ENCODE results near the gene MTRF1L. TPM values are rescaled to one million over a fixed set of nuclear protein-coding genes. Genes with fewer than 3 reads are reported as not detected.

MTRF1L gene
- total RNA-seq (2014; rRNA removed; shearing (Covaris generic); ENCODE audit: low replicate concordance) = 17.4 and 23.2 TPM in 2 replicates

DNA sequence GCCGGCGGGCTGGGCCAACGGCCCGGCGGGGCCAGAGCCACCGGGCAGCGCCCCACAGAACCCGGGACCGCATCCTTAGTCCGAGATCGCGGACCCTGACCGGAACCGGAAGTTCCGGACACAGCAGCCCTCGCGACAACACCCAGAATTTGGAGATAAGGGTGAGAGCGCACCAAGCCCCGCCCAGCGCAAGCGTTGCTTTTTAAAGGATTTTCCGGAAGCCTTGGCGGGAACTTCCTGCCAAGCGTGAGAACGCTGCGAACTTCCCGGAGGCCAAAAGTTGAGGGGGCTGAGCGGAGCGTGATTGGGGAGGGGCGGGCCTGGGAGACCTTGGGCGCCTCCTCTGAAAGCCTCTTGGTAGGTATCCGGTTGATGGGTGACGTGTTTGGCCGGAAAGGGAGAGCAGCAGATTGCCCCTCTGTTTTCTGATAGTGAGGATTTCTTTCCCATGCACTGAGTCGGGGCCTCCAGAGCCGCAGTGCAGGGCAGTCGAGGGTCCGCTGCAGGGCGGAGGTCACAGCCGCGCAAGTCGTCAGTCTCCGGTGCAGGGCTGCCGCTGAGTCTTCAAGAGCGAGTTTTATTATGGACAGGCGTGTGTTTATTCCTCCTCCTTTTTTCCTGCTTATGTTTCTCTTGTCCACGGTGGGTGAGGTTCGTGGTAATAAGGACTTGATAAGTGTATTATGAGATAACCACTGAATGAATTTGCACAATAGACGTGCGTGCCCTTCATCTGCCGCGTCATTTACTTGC lies at the start of gene MTRF1L:
TSS of gene MTRF1L (minus strand) at position 97 of the 753 bp plus-strand sequence. CDS start at position 73, 24 bp downstream.
- Histone ChIP-seq H3K4me2 (ENCODE audit: low read depth, low read length, poor library complexity, severe bottlenecking) (peak within 1 kb of the TSS; percentile 83), H2AFZ (ENCODE audit: low read length) (peak within 1 kb of the TSS; percentile 29; the same call in 1 of the 2 replicates), H3K4me1 (ENCODE audit: low read length) (peaks cover 39% of the 10 kb centered on the region), H3K36me3 (ENCODE audit: insufficient read depth, low read length) (peaks cover 24% of the 10 kb centered on the region), H3K9me3 (ENCODE audit: low read length) (no peaks in the 10 kb centered on the region), H3K4me3 (ENCODE audit: low read length) (peak within 1 kb of the TSS; percentile 97), H3K27ac (ENCODE audit: low read length) (peak within 1 kb of the TSS; percentile 43), H3K79me2 (ENCODE audit: low read length) (peaks cover 55% of the 10 kb centered on the region), H3K9me2 (replicated peaks; ENCODE audit: insufficient read depth, low read length) (no peaks in the 10 kb centered on the region), H3K27me3 (ENCODE audit: low read length) (no peaks in the 10 kb centered on the region), H3K9ac (ENCODE audit: low read length) (peak within 1 kb of the TSS; percentile 92), H4K20me1 (ENCODE audit: insufficient read depth, low read depth, low read length) (no peaks in the 10 kb centered on the region; the same call in 1 of the 2 replicates)
- DNase-seq = peak; percentile 99

DNA sequence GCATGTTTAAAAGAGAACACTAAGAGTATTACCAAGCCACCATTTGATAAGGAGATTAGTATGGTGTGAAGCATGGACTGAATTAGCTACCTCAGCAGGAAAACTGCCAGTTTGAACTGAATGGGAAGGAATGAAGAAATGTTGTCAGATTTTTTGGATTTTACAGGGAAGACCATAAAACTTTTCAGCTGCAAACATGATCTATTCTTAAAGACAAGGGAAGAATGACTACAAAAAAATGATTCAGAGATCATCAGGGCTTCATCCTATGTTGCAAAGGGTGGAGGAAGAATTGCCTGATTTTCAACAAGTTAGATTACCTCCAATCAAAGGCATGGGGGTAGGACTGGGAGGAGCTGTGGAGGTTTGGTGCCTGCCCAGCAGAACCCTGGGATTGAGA lies 49.3 kb upstream of the MTRF1L start:
- H3K9ac ChIP-seq (ENCODE audit: low read length) = no peak overlapping the region
- no peaks in the 10 kb centered on the region for H3K27me3 ChIP-seq (ENCODE audit: low read length)
- no peak for DNase-seq
- no peaks in the 10 kb centered on the region for H4K20me1 ChIP-seq (ENCODE audit: insufficient read depth, low read depth, low read length)
- H2AFZ ChIP-seq (ENCODE audit: low read length) = no peak overlapping the region
- H3K9me2 ChIP-seq (replicated peaks; ENCODE audit: insufficient read depth, low read length) = no peaks in the 10 kb centered on the region
- H3K27ac ChIP-seq (ENCODE audit: low read length) = no peak overlapping the region
- H3K9me3 ChIP-seq (ENCODE audit: low read length) = no peaks in the 10 kb centered on the region
- H3K4me2 ChIP-seq (ENCODE audit: low read depth, low read length, poor library complexity, severe bottlenecking) = no peak overlapping the region
- H3K36me3 ChIP-seq (ENCODE audit: insufficient read depth, low read length) = no peaks in the 10 kb centered on the region
- no peak overlapping the region for H3K4me3 ChIP-seq (ENCODE audit: low read length)
- no peaks in the 10 kb centered on the region for H3K4me1 ChIP-seq (ENCODE audit: low read length)
- no peaks in the 10 kb centered on the region for H3K79me2 ChIP-seq (ENCODE audit: low read length)

DNA sequence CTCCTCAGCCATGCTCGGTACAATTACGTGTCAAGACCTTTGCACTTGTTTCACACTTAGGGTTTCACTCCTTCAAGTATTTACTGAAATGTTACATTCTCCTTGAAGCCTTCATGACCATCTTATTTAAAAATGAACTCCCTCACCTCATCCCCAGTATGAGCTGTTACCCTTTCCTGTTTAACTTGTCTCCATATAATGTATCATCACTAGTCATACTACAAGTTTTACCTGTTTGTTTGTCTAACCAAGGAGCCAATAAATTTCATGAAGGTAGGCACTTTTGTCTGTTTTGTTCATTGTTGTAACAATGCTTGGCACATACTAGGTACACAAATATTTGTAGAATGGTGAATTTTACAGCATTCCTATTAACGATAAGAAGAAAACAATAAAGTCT lies 46.1 kb upstream of the MTRF1L start:
- Histone ChIP-seq H3K36me3 (ENCODE audit: insufficient read depth, low read length) (no peaks in the 10 kb centered on the region), H3K4me3 (ENCODE audit: low read length) (no peak overlapping the region), H3K27me3 (ENCODE audit: low read length) (no peaks in the 10 kb centered on the region), H3K9me2 (replicated peaks; ENCODE audit: insufficient read depth, low read length) (no peaks in the 10 kb centered on the region), H3K4me1 (ENCODE audit: low read length) (no peaks in the 10 kb centered on the region), H3K27ac (ENCODE audit: low read length) (no peak overlapping the region), H3K9ac (ENCODE audit: low read length) (no peak overlapping the region), H3K4me2 (ENCODE audit: low read depth, low read length, poor library complexity, severe bottlenecking) (no peak overlapping the region), H3K9me3 (ENCODE audit: low read length) (no peaks in the 10 kb centered on the region), H3K79me2 (ENCODE audit: low read length) (no peaks in the 10 kb centered on the region), H4K20me1 (ENCODE audit: insufficient read depth, low read depth, low read length) (no peaks in the 10 kb centered on the region), H2AFZ (ENCODE audit: low read length) (no peak overlapping the region)
- no peak for DNase-seq

DNA sequence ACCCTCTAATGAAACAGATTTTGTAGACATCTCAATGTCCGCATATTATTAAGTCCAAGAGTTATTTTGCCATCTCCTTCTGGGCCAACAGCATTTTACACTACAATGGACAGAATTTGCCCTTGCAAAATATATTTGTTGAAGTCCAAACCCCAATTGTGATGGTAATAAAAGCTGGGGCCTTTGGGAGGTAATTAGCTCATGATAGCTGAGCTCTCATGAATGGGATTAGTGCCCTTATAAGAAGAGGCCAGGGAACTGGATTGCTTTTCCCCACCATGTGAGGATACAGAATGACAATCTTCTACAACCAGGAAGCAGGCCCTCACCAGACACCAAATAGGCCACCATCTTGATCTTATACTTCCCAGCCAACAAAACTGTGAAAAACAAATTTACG lies 44.9 kb upstream of the MTRF1L start:
- Histone ChIP-seq H3K36me3 (ENCODE audit: insufficient read depth, low read length) (no peaks in the 10 kb centered on the region), H4K20me1 (ENCODE audit: insufficient read depth, low read depth, low read length) (no peaks in the 10 kb centered on the region), H3K9me2 (replicated peaks; ENCODE audit: insufficient read depth, low read length) (no peaks in the 10 kb centered on the region), H3K9ac (ENCODE audit: low read length) (no peak overlapping the region), H3K4me2 (ENCODE audit: low read depth, low read length, poor library complexity, severe bottlenecking) (no peak overlapping the region), H3K27me3 (ENCODE audit: low read length) (no peaks in the 10 kb centered on the region), H3K4me3 (ENCODE audit: low read length) (no peak overlapping the region), H3K79me2 (ENCODE audit: low read length) (no peaks in the 10 kb centered on the region), H3K4me1 (ENCODE audit: low read length) (no peaks in the 10 kb centered on the region), H2AFZ (ENCODE audit: low read length) (no peak overlapping the region), H3K27ac (ENCODE audit: low read length) (no peak overlapping the region), H3K9me3 (ENCODE audit: low read length) (no peaks in the 10 kb centered on the region)
- DNase-seq = no peak

- H3K9ac ChIP-seq (ENCODE audit: low read length) = no peak overlapping the region
- H3K9me2 ChIP-seq (replicated peaks; ENCODE audit: insufficient read depth, low read length) = no peaks in the 10 kb centered on the region
- no peaks in the 10 kb centered on the region for H3K79me2 ChIP-seq (ENCODE audit: low read length)
- no peak overlapping the region for H2AFZ ChIP-seq (ENCODE audit: low read length)
- no peaks in the 10 kb centered on the region for H3K4me1 ChIP-seq (ENCODE audit: low read length)
- no peaks in the 10 kb centered on the region for H3K9me3 ChIP-seq (ENCODE audit: low read length)
- H3K27ac ChIP-seq (ENCODE audit: low read length) = no peak overlapping the region
- H3K36me3 ChIP-seq (ENCODE audit: insufficient read depth, low read length) = no peaks in the 10 kb centered on the region
- no peaks in the 10 kb centered on the region for H3K27me3 ChIP-seq (ENCODE audit: low read length)
- no peak overlapping the region for H3K4me2 ChIP-seq (ENCODE audit: low read depth, low read length, poor library complexity, severe bottlenecking)
- H4K20me1 ChIP-seq (ENCODE audit: insufficient read depth, low read depth, low read length) = no peaks in the 10 kb centered on the region
- H3K4me3 ChIP-seq (ENCODE audit: low read length) = no peak overlapping the region
- no peak for DNase-seq
These were observed 42.8 kb upstream of the MTRF1L start for GRCh38 chr6:153045271-153045670.

- H4K20me1 ChIP-seq (ENCODE audit: insufficient read depth, low read depth, low read length) = no peaks in the 10 kb centered on the region
- H3K9ac ChIP-seq (ENCODE audit: low read length) = no peak overlapping the region
- H2AFZ ChIP-seq (ENCODE audit: low read length) = no peak overlapping the region
- H3K79me2 ChIP-seq (ENCODE audit: low read length) = no peaks in the 10 kb centered on the region
- no peaks in the 10 kb centered on the region for H3K9me3 ChIP-seq (ENCODE audit: low read length)
- H3K27ac ChIP-seq (ENCODE audit: low read length) = no peak overlapping the region
- H3K9me2 ChIP-seq (replicated peaks; ENCODE audit: insufficient read depth, low read length) = no peaks in the 10 kb centered on the region
- no peaks in the 10 kb centered on the region for H3K27me3 ChIP-seq (ENCODE audit: low read length)
- no peak overlapping the region for H3K4me3 ChIP-seq (ENCODE audit: low read length)
- no peak overlapping the region for H3K4me2 ChIP-seq (ENCODE audit: low read depth, low read length, poor library complexity, severe bottlenecking)
- no peaks in the 10 kb centered on the region for H3K4me1 ChIP-seq (ENCODE audit: low read length)
- no peaks in the 10 kb centered on the region for H3K36me3 ChIP-seq (ENCODE audit: insufficient read depth, low read length)
- no peak for DNase-seq
These were observed 41.8 kb upstream of the MTRF1L start for GRCh38 chr6:153044295-153044694.

DNA sequence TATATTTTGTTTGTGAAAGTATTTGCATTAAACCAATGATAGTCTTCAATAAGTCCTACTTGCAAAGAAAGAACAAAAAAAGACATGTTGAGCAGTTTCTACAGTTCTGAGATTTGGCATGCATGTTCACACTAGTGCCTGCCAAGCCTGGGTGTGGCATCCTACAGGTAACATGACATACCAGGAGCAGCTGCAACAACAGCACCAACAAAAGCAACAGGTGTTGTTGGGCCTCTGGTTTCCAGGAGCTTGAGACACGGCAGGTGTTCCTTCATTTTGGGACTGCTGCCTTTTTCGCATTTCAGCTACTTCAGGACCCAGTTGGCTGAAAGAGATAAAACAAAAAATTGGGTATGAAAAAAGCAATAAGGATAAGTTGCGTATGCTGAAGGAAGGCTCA lies 41.2 kb upstream of the MTRF1L start:
- no peaks in the 10 kb centered on the region for H4K20me1 ChIP-seq (ENCODE audit: insufficient read depth, low read depth, low read length)
- no peak overlapping the region for H3K27ac ChIP-seq (ENCODE audit: low read length)
- H3K4me1 ChIP-seq (ENCODE audit: low read length) = no peaks in the 10 kb centered on the region
- no peaks in the 10 kb centered on the region for H3K9me2 ChIP-seq (replicated peaks; ENCODE audit: insufficient read depth, low read length)
- H3K4me3 ChIP-seq (ENCODE audit: low read length) = no peak overlapping the region
- H3K27me3 ChIP-seq (ENCODE audit: low read length) = no peaks in the 10 kb centered on the region
- no peaks in the 10 kb centered on the region for H3K79me2 ChIP-seq (ENCODE audit: low read length)
- DNase-seq = no peak
- H3K9ac ChIP-seq (ENCODE audit: low read length) = no peak overlapping the region
- no peaks in the 10 kb centered on the region for H3K9me3 ChIP-seq (ENCODE audit: low read length)
- H3K4me2 ChIP-seq (ENCODE audit: low read depth, low read length, poor library complexity, severe bottlenecking) = no peak overlapping the region
- no peaks in the 10 kb centered on the region for H3K36me3 ChIP-seq (ENCODE audit: insufficient read depth, low read length)
- no peak overlapping the region for H2AFZ ChIP-seq (ENCODE audit: low read length)

DNA sequence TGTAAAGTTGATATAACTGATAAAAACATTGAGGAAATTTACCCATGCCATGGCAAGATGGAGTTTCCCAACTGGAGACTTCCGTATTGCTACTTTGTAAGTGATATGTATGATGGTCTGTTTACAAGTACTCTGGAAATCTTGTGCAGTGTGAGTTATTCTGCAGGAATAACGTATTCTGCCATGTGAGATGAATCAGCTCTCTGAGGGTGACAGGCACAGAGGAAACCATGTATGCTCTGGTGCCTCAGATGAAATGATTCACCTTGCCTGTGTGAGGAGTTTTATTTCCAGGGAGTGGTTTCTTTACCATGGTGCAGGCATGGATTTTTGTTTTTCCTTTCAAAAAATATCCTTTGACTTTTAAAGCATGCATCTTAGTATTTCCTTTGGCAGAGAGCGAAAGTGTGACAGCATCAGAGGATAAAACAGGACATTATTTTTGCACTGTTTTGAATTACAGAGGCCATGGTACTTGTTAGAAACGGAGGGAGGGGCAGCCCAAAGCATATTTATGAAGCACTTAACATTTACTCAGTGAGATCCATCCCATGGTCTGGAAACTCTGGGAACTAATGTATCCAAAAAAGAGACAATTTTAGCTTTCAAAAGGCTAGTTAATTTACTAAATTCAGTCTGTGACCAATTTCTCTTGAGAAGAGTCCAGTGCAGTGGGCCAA lies 36.0 kb upstream of the MTRF1L start:
- H4K20me1 ChIP-seq (ENCODE audit: insufficient read depth, low read depth, low read length) = no peaks in the 10 kb centered on the region
- H3K36me3 ChIP-seq (ENCODE audit: insufficient read depth, low read length) = no peaks in the 10 kb centered on the region
- H3K9me3 ChIP-seq (ENCODE audit: low read length) = no peaks in the 10 kb centered on the region
- H3K27ac ChIP-seq (ENCODE audit: low read length) = no peak overlapping the region
- H3K4me3 ChIP-seq (ENCODE audit: low read length) = no peak overlapping the region
- no peak overlapping the region for H3K9ac ChIP-seq (ENCODE audit: low read length)
- DNase-seq = no peak
- H3K4me1 ChIP-seq (ENCODE audit: low read length) = no peaks in the 10 kb centered on the region
- H3K79me2 ChIP-seq (ENCODE audit: low read length) = no peaks in the 10 kb centered on the region
- no peaks in the 10 kb centered on the region for H3K27me3 ChIP-seq (ENCODE audit: low read length)
- H2AFZ ChIP-seq (ENCODE audit: low read length) = no peak overlapping the region
- H3K4me2 ChIP-seq (ENCODE audit: low read depth, low read length, poor library complexity, severe bottlenecking) = no peak overlapping the region
- no peaks in the 10 kb centered on the region for H3K9me2 ChIP-seq (replicated peaks; ENCODE audit: insufficient read depth, low read length)
